Gastrocnemius medialis (tissue), 4 donors: ENCODE measurements around the gene CHST11.

Source experiments
- CTCF ChIP-seq, 5 experiments: fragments of 450-650 bp in 3 of 5; fragments of 200-600 bp in 2 of 5; sonication (generic) in 2 of 5; IDR thresholded peaks in 4 of 5; conservative IDR thresholded peaks in 1 of 5; 1 replicate in 4 of 5; 2 replicates in 1 of 5; pipeline ENCODE4 v1.5.1; 2016 to 2019; ENCODE audit warnings: antibody characterized with exemption in 5 of 5, mild to moderate bottlenecking in 3 of 5, moderate library complexity in 3 of 5
- POLR2A ChIP-seq, 2 donors: fragments of 450-650 bp; IDR thresholded peaks; one replicate each; pipeline ENCODE4 v1.6.1; 2017; ENCODE audit warnings: antibody characterized with exemption in 2 of 2, mild to moderate bottlenecking in 2 of 2, moderate library complexity in 2 of 2

GRCh38 chr12:104419717-104420116 lies 37.0 kb upstream of the CHST11 start:
- TF ChIP-seq CTCF (IDR thresholded peaks at IDR 0.05 in 4 of 5, conservative IDR thresholded peaks at IDR 0.05 in 1 of 5), result no peak
- no peak for TF ChIP-seq POLR2A (IDR thresholded peaks at IDR 0.05)
